Small intestine (tissue), 7 donors: ENCODE data around the gene MOCS3. TPM values are rescaled to one million over a fixed set of nuclear protein-coding genes. Genes with fewer than 3 reads are reported as not detected.
A peak's percentile ranks its signal among the peaks of the same experiment; 100 is the strongest.

ENCODE experiments used
- DNase-seq, 2 donors: peaks; one replicate each; pipeline versions ENCODE4 v3.0.0 to v3.0.0-alpha.2; 2013
- FAIRE-seq: peaks from 2 replicates; lab custom pipeline; 2012; peaks lifted over from hg19 to GRCh38; lab: Jason Lieb, UNC
- H3K27ac ChIP-seq, 3 donors: one replicate each; pipeline ENCODE4 v1.5.1; 2013; ENCODE audit warnings: low read length in 2 of 3, mild to moderate bottlenecking in 2 of 3, control low read depth in 1 of 3, inconsistent platforms in 1 of 3, low read depth in 1 of 3, moderate library complexity in 1 of 3
- H3K27me3 ChIP-seq, 3 donors: one replicate each; pipeline ENCODE4 v1.6.1; 2013; ENCODE audit warnings: low read length in 3 of 3, inconsistent platforms in 1 of 3; ENCODE audit not compliant: control insufficient read depth in 3 of 3, insufficient read depth in 3 of 3
- H3K36me3 ChIP-seq, 3 donors: one replicate each; pipeline ENCODE4 v1.6.1; 2013; ENCODE audit warnings: low read length in 3 of 3, inconsistent platforms in 1 of 3, low read depth in 1 of 3, mild to moderate bottlenecking in 1 of 3, moderate library complexity in 1 of 3; ENCODE audit not compliant: control insufficient read depth in 3 of 3, insufficient read depth in 2 of 3
- H3K4me1 ChIP-seq, 3 donors: one replicate each; pipeline ENCODE4 v1.6.1; 2013; ENCODE audit warnings: low read length in 2 of 3, inconsistent platforms in 1 of 3, low read depth in 1 of 3, mild to moderate bottlenecking in 1 of 3, moderate library complexity in 1 of 3; ENCODE audit not compliant: control insufficient read depth in 3 of 3, insufficient read depth in 2 of 3
- H3K4me3 ChIP-seq, 3 donors: one replicate each; pipeline ENCODE4 v1.5.1; 2013; ENCODE audit warnings: low read length in 3 of 3, control low read depth in 1 of 3, inconsistent platforms in 1 of 3, low read depth in 1 of 3, mild to moderate bottlenecking in 1 of 3, moderate library complexity in 1 of 3
- H3K9me3 ChIP-seq, 2 donors: one replicate each; pipeline ENCODE4 v1.6.1; 2013; ENCODE audit warnings: low read depth in 1 of 2, low read length in 1 of 2; ENCODE audit not compliant: control insufficient read depth in 2 of 2, insufficient read depth in 1 of 2
- WGBS, 3 donors: extraction: QIAGEN DNeasy Blood & Tissue Kit; methylation state at CpG; one replicate each; pipeline ENCODE4 v1.1.7; 2013; 5-methylcytosine and 5-hydroxymethylcytosine counted together
- polyA plus RNA-seq, 4 donors: library from polyadenylated mRNA; stranded (reverse) in 3 of 4; unstranded in 1 of 4; fragments of 200-250 nt in 3 of 4; fragments of 120-200 nt in 1 of 4; gene quantifications; one replicate each; pipeline versions ENCODE4 v1.2.1 to v1.2.3, GENCODE V29; 2013
- donor health status: healthy with polysubstance abuse.
- donor health status: control.
- donor health status: control.
- donor health status: Bipolar disorder and iron deficiency.
- donor health status: healthy.

MOCS3 gene
- polyA plus RNA-seq, 4 donors: 2.2 to 4.7 (median 2.9) TPM

- Histone ChIP-seq H3K4me3 (no peak overlapping the region), H3K4me1 (peaks cover 0 to 2% (median 0%) of the 10 kb centered on the region in 3 donors), H3K36me3 (no peaks in the 10 kb centered on the region), H3K27ac (no peak overlapping the region), H3K27me3 (peaks cover 0 to 7% (median 0%) of the 10 kb centered on the region in 3 donors), H3K9me3 (no peaks in the 10 kb centered on the region)
- WGBS, 3 donors: 53 to 61% (median 57%) methylated on average over 25 to 26 of the region's 26 CpGs
- DNase-seq: peak; percentile 53 to 74
- no peak for FAIRE-seq
These were observed 22.5 kb downstream of the MOCS3 start for GRCh38 chr20:50980851-50981713.

GRCh38 chr20:50981714-50982048, 23.1 kb downstream of the MOCS3 start:
- no peaks in the 10 kb centered on the region for H3K9me3 ChIP-seq
- H3K27ac ChIP-seq: no peak overlapping the region
- peaks cover 0 to 7% (median 0%) of the 10 kb centered on the region in 3 donors for H3K27me3 ChIP-seq
- 87 to 89% (median 89%) methylated on average over 3 of the region's 3 CpGs for WGBS, 3 donors
- peaks cover 0 to 2% (median 0%) of the 10 kb centered on the region in 3 donors for H3K4me1 ChIP-seq
- H3K36me3 ChIP-seq: no peaks in the 10 kb centered on the region
- FAIRE-seq: no peak
- no peak for DNase-seq
- H3K4me3 ChIP-seq: no peak overlapping the region

GRCh38 chr20:50982363-50982762, 23.7 kb downstream of the MOCS3 start:
- no peak overlapping the region for H3K27ac ChIP-seq
- no peaks in the 10 kb centered on the region for H3K36me3 ChIP-seq
- FAIRE-seq (no peak), DNase-seq (peak; percentile 61 to 71)
- H3K9me3 ChIP-seq: no peaks in the 10 kb centered on the region
- WGBS, 3 donors: 3 to 23% (median 18%) methylated on average over 4 of the region's 4 CpGs
- no peak overlapping the region for H3K4me3 ChIP-seq
- peaks cover 0 to 7% (median 0%) of the 10 kb centered on the region in 3 donors for H3K27me3 ChIP-seq
- H3K4me1 ChIP-seq: peaks cover 0 to 2% (median 0%) of the 10 kb centered on the region in 3 donors

- DNase-seq: no peak
- H3K4me3 ChIP-seq: no peak overlapping the region
- 50 to 60% (median 52%) methylated on average over 2 of the region's 2 CpGs for WGBS, 3 donors
- no peaks in the 10 kb centered on the region for H3K36me3 ChIP-seq
- H3K9me3 ChIP-seq: no peaks in the 10 kb centered on the region
- H3K27me3 ChIP-seq: peaks cover 0 to 6% (median 0%) of the 10 kb centered on the region in 3 donors
- no peaks in the 10 kb centered on the region for H3K4me1 ChIP-seq
- no peak overlapping the region for H3K27ac ChIP-seq
- no peak for FAIRE-seq
These were observed 24.7 kb downstream of the MOCS3 start for GRCh38 chr20:50983321-50983720.

GRCh38 chr20:50987493-50988210, 29.0 kb downstream of the MOCS3 start:
- Histone ChIP-seq H3K36me3 (no peaks in the 10 kb centered on the region), H3K27ac (no peak overlapping the region), H3K4me3 (no peak overlapping the region), H3K4me1 (peaks cover 0 to 6% (median 0%) of the 10 kb centered on the region in 3 donors), H3K27me3 (peaks cover 0 to 4% (median 2%) of the 10 kb centered on the region in 3 donors), H3K9me3 (no peaks in the 10 kb centered on the region)
- 7 to 17% (median 10%) methylated on average over 13 of the region's 13 CpGs for WGBS, 3 donors
- DNase-seq (peak; percentile 85 to 88), FAIRE-seq (no peak)

- DNase-seq: no peak
- Histone ChIP-seq H3K27ac (no peak overlapping the region), H3K27me3 (peaks cover 0 to 7% (median 2%) of the 10 kb centered on the region in 3 donors), H3K36me3 (no peaks in the 10 kb centered on the region), H3K4me1 (peaks cover 0 to 8% (median 0%) of the 10 kb centered on the region in 3 donors), H3K9me3 (peaks cover 0 to 5% of the 10 kb centered on the region in 2 donors), H3K4me3 (no peak overlapping the region)
- no peak for FAIRE-seq
- WGBS, 3 donors: 85 to 92% (median 86%) methylated on average over 3 of the region's 3 CpGs
These were observed 32.5 kb downstream of the MOCS3 start for GRCh38 chr20:50991076-50991475.

- H3K27ac ChIP-seq: no peak overlapping the region
- H3K9me3 ChIP-seq: peaks cover 0 to 5% of the 10 kb centered on the region in 2 donors
- no peak overlapping the region for H3K4me3 ChIP-seq
- DNase-seq: no peak
- 54 to 60% (median 54%) methylated on average over 4 of the region's 4 CpGs for WGBS, 3 donors
- H3K4me1 ChIP-seq: peaks cover 0 to 16% (median 0%) of the 10 kb centered on the region in 3 donors
- peaks cover 0 to 14% (median 2%) of the 10 kb centered on the region in 3 donors for H3K27me3 ChIP-seq
- H3K36me3 ChIP-seq: no peaks in the 10 kb centered on the region
- FAIRE-seq: no peak
These were observed 33.7 kb downstream of the MOCS3 start for GRCh38 chr20:50992336-50992732.

- DNase-seq: peak; percentile 92 to 93
- no peak for FAIRE-seq
- Histone ChIP-seq H3K4me1 (peaks cover 0 to 20% (median 0%) of the 10 kb centered on the region in 3 donors), H3K4me3 (no peak overlapping the region), H3K9me3 (peaks cover 0 to 5% of the 10 kb centered on the region in 2 donors), H3K27ac (no peak overlapping the region), H3K27me3 (peaks cover 0 to 16% (median 2%) of the 10 kb centered on the region in 3 donors), H3K36me3 (no peaks in the 10 kb centered on the region)
- 23 to 31% (median 24%) methylated on average over 13 of the region's 13 CpGs for WGBS, 3 donors
These were observed 34.3 kb downstream of the MOCS3 start for GRCh38 chr20:50992733-50993457.
